ENCODE results near the gene STK24. TPM values are rescaled to one million over a fixed set of nuclear protein-coding genes. Genes with fewer than 3 reads are reported as not detected.

Gene STK24
- total RNA-seq, 1 donor from 2014 or later = 190 TPM

DNA sequence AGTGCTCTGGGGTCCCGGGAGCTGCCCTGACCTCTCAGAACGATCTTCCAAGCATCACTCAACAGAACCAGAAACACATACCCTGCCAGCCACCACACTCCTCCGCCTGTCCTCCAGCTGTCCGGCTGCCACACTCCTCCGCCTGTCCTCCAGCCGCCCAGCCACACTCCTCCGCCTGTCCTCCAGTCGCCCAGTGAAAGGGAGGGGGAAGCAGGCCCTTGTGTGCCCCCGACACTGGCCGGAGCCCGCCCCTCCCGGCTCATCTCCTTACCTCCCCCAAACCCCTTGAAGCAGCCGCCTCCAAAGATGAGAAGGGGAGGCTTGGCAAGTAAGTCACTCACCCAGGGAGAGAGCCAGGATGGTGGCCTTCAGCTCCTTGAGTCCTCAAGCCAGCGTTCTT is 40.2 kb downstream of the STK24 start:
- no peak overlapping the region for H3K4me3 ChIP-seq (ENCODE audit: low read depth, low read length)
- TF ChIP-seq, protein P1, sequence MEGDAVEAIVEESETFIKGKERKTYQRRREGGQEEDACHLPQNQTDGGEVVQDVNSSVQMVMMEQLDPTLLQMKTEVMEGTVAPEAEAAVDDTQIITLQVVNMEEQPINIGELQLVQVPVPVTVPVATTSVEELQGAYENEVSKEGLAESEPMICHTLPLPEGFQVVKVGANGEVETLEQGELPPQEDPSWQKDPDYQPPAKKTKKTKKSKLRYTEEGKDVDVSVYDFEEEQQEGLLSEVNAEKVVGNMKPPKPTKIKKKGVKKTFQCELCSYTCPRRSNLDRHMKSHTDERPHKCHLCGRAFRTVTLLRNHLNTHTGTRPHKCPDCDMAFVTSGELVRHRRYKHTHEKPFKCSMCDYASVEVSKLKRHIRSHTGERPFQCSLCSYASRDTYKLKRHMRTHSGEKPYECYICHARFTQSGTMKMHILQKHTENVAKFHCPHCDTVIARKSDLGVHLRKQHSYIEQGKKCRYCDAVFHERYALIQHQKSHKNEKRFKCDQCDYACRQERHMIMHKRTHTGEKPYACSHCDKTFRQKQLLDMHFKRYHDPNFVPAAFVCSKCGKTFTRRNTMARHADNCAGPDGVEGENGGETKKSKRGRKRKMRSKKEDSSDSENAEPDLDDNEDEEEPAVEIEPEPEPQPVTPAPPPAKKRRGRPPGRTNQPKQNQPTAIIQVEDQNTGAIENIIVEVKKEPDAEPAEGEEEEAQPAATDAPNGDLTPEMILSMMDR (IDR thresholded peaks at IDR 0.05; ENCODE audit: insufficient read depth, low read length, poor library complexity, severe bottlenecking) = no peak
- no peaks in the 10 kb centered on the region for H3K27me3 ChIP-seq (ENCODE audit: control insufficient read depth, insufficient read depth, low read length)
- no peak for DNase-seq (ENCODE audit: low read depth)
- H3K36me3 ChIP-seq (ENCODE audit: control insufficient read depth, insufficient read depth, low read length) = no peaks in the 10 kb centered on the region

DNA sequence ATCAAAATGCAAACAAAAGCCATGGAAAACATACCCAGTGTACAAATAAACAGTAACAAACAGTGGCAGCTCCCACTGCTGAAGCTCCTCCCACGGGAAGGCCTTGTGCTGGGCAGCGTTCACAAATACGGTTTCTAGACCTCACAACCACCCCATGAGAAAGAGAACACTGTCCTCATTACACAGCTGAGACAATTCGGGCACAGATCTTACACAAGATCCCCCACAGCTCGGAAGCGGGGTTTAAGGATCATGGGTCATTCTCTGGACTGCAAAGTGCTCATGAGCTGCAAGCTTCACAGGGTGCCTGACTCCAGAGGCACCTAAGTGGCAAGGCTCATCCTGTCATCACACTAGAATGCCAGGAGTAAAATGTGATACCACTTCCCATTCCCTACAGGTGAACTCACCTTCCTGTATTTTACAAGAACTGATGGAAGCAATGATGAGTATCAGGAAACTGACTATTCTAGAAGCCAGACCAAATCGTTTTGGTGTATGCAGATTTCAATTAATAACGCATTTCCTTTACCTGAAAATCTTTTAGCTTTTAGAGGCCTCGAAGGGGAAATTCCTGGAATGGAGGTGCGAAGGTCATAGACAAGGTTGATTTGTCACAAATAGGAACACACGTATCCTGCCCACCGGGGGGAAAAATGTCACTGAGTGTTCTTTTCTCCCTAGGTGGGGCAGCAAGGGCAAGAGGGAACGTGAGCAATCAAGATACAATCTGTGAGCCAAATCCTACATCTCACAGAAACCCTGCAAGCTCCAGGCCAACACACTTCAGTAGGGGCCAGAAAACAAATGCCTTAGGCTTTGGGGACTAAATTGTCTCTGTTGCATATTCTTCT is 41.2 kb downstream of the STK24 start:
- Histone ChIP-seq H3K27me3 (ENCODE audit: control insufficient read depth, insufficient read depth, low read length) (no peaks in the 10 kb centered on the region), H3K36me3 (ENCODE audit: control insufficient read depth, insufficient read depth, low read length) (no peaks in the 10 kb centered on the region), H3K4me3 (ENCODE audit: low read depth, low read length) (no peak overlapping the region)
- TF ChIP-seq, protein P1 (IDR thresholded peaks at IDR 0.05; ENCODE audit: insufficient read depth, low read length, poor library complexity, severe bottlenecking) = no peak
- DNase-seq (ENCODE audit: low read depth) = no peak

DNA sequence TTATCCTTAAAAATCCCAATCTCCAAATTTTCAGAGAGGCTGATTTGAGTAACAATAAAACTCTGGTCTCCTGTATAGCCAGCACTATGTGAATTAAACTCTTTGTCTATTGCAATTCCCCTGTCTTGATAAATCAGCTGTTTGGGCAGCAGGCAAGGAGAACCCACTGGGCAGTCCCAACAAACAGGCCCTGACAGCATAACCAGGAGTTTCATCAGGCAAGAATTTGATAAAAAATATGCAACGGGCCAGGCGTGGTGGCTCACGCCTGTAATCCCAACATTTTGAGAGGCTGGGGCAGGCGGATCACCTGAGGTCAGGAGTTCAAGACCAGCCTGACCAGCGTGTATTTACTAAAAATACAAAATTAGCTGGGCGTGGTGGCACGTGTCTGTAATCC is 42.1 kb downstream of the STK24 start:
- no peaks in the 10 kb centered on the region for H3K27me3 ChIP-seq (ENCODE audit: control insufficient read depth, insufficient read depth, low read length)
- TF ChIP-seq, protein P1 (IDR thresholded peaks at IDR 0.05; ENCODE audit: insufficient read depth, low read length, poor library complexity, severe bottlenecking) = no peak
- H3K4me3 ChIP-seq (ENCODE audit: low read depth, low read length) = no peak overlapping the region
- DNase-seq (ENCODE audit: low read depth) = no peak
- no peaks in the 10 kb centered on the region for H3K36me3 ChIP-seq (ENCODE audit: control insufficient read depth, insufficient read depth, low read length)

DNA sequence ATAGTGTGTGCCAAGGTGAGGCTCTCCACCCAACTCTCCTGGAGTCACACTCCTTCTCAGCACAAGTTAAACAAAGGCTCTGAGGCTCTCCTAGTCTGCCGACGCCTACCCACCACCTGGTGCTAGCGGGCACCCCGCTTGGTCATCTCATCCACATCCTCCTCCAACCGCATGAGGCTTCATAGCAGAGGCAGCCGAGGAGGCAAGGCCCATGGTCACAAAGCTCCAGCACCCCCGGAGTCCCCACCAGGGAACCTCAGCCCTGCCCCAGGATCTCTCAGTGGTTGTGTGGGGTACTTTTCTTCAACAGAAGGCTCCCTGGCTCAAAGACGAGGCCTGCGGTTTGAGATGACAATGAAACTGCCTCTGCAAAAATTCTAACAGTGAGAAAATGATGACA is 43.0 kb downstream of the STK24 start:
- no peak overlapping the region for H3K4me3 ChIP-seq (ENCODE audit: low read depth, low read length)
- TF ChIP-seq, protein P1 (IDR thresholded peaks at IDR 0.05; ENCODE audit: insufficient read depth, low read length, poor library complexity, severe bottlenecking) = no peak
- no peak for DNase-seq (ENCODE audit: low read depth)

DNA sequence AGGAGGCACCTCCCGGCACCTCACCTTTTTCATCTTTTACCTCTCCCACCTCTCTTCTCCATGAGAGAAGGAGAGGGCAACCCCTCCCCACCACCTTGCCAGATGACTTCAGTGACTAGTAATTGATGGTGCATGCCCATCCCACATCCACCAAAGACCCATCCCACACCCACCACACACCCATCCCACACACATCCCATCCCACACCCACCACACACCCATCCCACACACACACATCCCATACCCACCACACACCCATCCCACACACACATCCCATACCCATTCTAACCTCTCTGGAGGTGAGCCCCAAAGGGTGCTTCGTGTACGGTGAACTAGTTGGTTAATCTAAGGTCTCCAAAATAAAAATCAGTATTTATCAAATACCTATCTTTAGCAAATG is 44.7 kb downstream of the STK24 start:
- DNase-seq (ENCODE audit: low read depth) = no peak
- H3K36me3 ChIP-seq (ENCODE audit: control insufficient read depth, insufficient read depth, low read length) = no peaks in the 10 kb centered on the region
- no peaks in the 10 kb centered on the region for H3K27me3 ChIP-seq (ENCODE audit: control insufficient read depth, insufficient read depth, low read length)
- no peak overlapping the region for H3K4me3 ChIP-seq (ENCODE audit: low read depth, low read length)
- TF ChIP-seq, protein P1 (IDR thresholded peaks at IDR 0.05; ENCODE audit: insufficient read depth, low read length, poor library complexity, severe bottlenecking) = no peak

More for the DNA sequence above, 43.0 kb downstream of the STK24 start:
- Histone ChIP-seq H3K27me3 (ENCODE audit: control insufficient read depth, insufficient read depth, low read length) (no peaks in the 10 kb centered on the region), H3K36me3 (ENCODE audit: control insufficient read depth, insufficient read depth, low read length) (no peaks in the 10 kb centered on the region)

DNA sequence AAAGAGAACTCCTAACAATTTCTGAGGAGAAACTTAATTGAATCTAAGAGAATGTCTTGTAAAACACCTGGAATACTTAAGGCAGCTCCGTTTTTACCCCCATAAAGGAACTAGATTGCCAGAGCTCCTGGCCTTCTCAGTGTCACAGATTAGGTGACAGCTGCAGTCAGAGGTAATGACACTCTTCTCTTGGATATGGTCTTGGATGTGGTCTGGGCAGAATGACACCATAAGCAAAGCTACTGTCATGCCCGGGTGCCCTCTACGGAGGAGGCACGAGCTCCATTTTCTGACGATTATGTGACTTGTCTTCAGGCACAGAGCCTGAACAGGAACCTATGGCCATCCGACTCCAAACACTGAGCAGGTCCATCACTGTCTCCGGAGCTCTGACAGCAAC is 46.7 kb downstream of the STK24 start:
- no peaks in the 10 kb centered on the region for H3K27me3 ChIP-seq (ENCODE audit: control insufficient read depth, insufficient read depth, low read length)
- no peaks in the 10 kb centered on the region for H3K36me3 ChIP-seq (ENCODE audit: control insufficient read depth, insufficient read depth, low read length)
- no peak overlapping the region for H3K4me3 ChIP-seq (ENCODE audit: low read depth, low read length)
- TF ChIP-seq, protein P1 (IDR thresholded peaks at IDR 0.05; ENCODE audit: insufficient read depth, low read length, poor library complexity, severe bottlenecking) = no peak
- no peak for DNase-seq (ENCODE audit: low read depth)

All from kidney epithelial cell (primary cell).